ENCODE measurements around the gene VAPA.

Gene VAPA

GRCh38 chr18:9877655-9878014, 36.2 kb upstream of the VAPA start:
- Histone ChIP-seq H3K79me2 (ENCODE audit: insufficient read depth, low read depth) (no peaks in the 10 kb centered on the region), H3K4me1 (ENCODE audit: low read depth, poor library complexity, severe bottlenecking) (peaks cover 29% of the 10 kb centered on the region), H4K20me1 (ENCODE audit: insufficient read depth) (no peaks in the 10 kb centered on the region), H3K27me3 (ENCODE audit: insufficient read depth, low read depth) (no peaks in the 10 kb centered on the region), H3K4me3 (IDR thresholded peaks at IDR 0.05; ENCODE audit: insufficient read depth, low read depth, low read length) (no peak overlapping the region), H3K4me2 (peak overlapping the region; percentile 94), H3K9ac (peak overlapping the region; percentile 72), H3K27ac (peak overlapping the region; percentile 91), H3K36me3 (ENCODE audit: insufficient read depth) (no peaks in the 10 kb centered on the region), H2AFZ (ENCODE audit: low read depth) (peak overlapping the region; percentile 92)
- no peak for TF ChIP-seq CTCF (conservative IDR thresholded peaks at IDR 0.05; ENCODE audit: low read depth, low read length)

- Histone ChIP-seq H3K27ac (no peak overlapping the region; the same call in 1 of the 2 replicates), H3K4me1 (ENCODE audit: low read depth, poor library complexity, severe bottlenecking) (peaks cover 29% of the 10 kb centered on the region)
Observed at GRCh38 chr18:9878095-9878494, 35.7 kb upstream of the VAPA start.

GRCh38 chr18:9878783-9879242, 35.0 kb upstream of the VAPA start:
- no peak overlapping the region for H2AFZ ChIP-seq (ENCODE audit: low read depth)
- H3K27ac ChIP-seq: no peak overlapping the region

More at GRCh38 chr18:9878095-9878494, 35.7 kb upstream of the VAPA start:
- Histone ChIP-seq H3K9ac (no peak overlapping the region), H3K4me3 (IDR thresholded peaks at IDR 0.05; ENCODE audit: insufficient read depth, low read depth, low read length) (no peak overlapping the region), H3K36me3 (ENCODE audit: insufficient read depth) (no peaks in the 10 kb centered on the region), H3K4me2 (peak overlapping the region; percentile 20), H2AFZ (ENCODE audit: low read depth) (no peak overlapping the region), H4K20me1 (ENCODE audit: insufficient read depth) (no peaks in the 10 kb centered on the region), H3K79me2 (ENCODE audit: insufficient read depth, low read depth) (no peaks in the 10 kb centered on the region), H3K27me3 (ENCODE audit: insufficient read depth, low read depth) (no peaks in the 10 kb centered on the region)
- no peak for TF ChIP-seq CTCF (conservative IDR thresholded peaks at IDR 0.05; ENCODE audit: low read depth, low read length)

GRCh38 chr18:9884090-9884489, 29.7 kb upstream of the VAPA start:
- H3K36me3 ChIP-seq (ENCODE audit: insufficient read depth): no peaks in the 10 kb centered on the region
- no peak overlapping the region for H3K4me3 ChIP-seq (IDR thresholded peaks at IDR 0.05; ENCODE audit: insufficient read depth, low read depth, low read length)
- H2AFZ ChIP-seq (ENCODE audit: low read depth): no peak overlapping the region
- no peaks in the 10 kb centered on the region for H3K79me2 ChIP-seq (ENCODE audit: insufficient read depth, low read depth)
- H3K9ac ChIP-seq: no peak overlapping the region
- TF ChIP-seq CTCF (conservative IDR thresholded peaks at IDR 0.05; ENCODE audit: low read depth, low read length): no peak
- no peaks in the 10 kb centered on the region for H3K4me1 ChIP-seq (ENCODE audit: low read depth, poor library complexity, severe bottlenecking)
- H3K27ac ChIP-seq: no peak overlapping the region
- H3K27me3 ChIP-seq (ENCODE audit: insufficient read depth, low read depth): no peaks in the 10 kb centered on the region
- no peak overlapping the region for H3K4me2 ChIP-seq
- H4K20me1 ChIP-seq (ENCODE audit: insufficient read depth): no peaks in the 10 kb centered on the region

More at GRCh38 chr18:9878783-9879242, 35.0 kb upstream of the VAPA start:
- H3K79me2 ChIP-seq (ENCODE audit: insufficient read depth, low read depth): no peaks in the 10 kb centered on the region
- no peaks in the 10 kb centered on the region for H3K36me3 ChIP-seq (ENCODE audit: insufficient read depth)
- peaks cover 27% of the 10 kb centered on the region for H3K4me1 ChIP-seq (ENCODE audit: low read depth, poor library complexity, severe bottlenecking)
- H3K4me3 ChIP-seq (IDR thresholded peaks at IDR 0.05; ENCODE audit: insufficient read depth, low read depth, low read length): no peak overlapping the region
- no peak overlapping the region for H3K9ac ChIP-seq
- H4K20me1 ChIP-seq (ENCODE audit: insufficient read depth): no peaks in the 10 kb centered on the region
- TF ChIP-seq CTCF (conservative IDR thresholded peaks at IDR 0.05; ENCODE audit: low read depth, low read length): no peak
- H3K4me2 ChIP-seq: no peak overlapping the region
- H3K27me3 ChIP-seq (ENCODE audit: insufficient read depth, low read depth): no peaks in the 10 kb centered on the region

Measured in KMS-11 (cell line).